ENCODE data around the gene LRP5. TPM values are rescaled to one million over a fixed set of nuclear protein-coding genes. Genes with fewer than 3 reads are reported as not detected.
A peak's percentile ranks its signal among the peaks of the same experiment; 100 is the strongest.

LRP5 gene
- total RNA-seq, 1 experiment from 2014 or later = 15.4 TPM

GRCh38 chr11:68373815-68374501 lies 61.6 kb downstream of the LRP5 start:
- in situ Hi-C loops (cut with HindIII; ENCODE audit: low pct_unique_long_range_greater_than_20kb, low sequenced_read_pairs) = no loop called here

DNA sequence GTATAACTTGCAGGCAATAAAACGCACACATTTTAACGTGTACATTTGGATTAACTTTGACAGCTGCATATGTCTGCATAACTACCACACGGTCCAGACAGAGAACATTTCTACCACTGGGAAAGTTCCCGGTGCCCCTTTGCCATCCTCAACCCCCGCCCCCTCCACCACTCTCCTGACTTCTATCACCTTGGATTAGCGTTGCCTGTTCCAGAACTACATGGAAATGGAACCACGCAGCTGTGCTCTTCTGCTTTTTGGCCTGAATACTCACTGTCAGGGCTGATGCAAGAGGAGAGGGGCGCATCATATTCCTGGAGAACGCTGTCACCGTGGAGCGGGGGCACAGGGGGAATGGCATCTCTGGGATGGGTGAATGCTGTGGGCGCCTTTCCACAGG lies 62.1 kb downstream of the LRP5 start:
- DNase-seq (ENCODE audit: low read depth) = no peak
- in situ Hi-C loops (cut with HindIII; ENCODE audit: low pct_unique_long_range_greater_than_20kb, low sequenced_read_pairs) = no loop called here

More at GRCh38 chr11:68373815-68374501, 61.6 kb downstream of the LRP5 start:
- DNase-seq (ENCODE audit: low read depth) = no peak

DNA sequence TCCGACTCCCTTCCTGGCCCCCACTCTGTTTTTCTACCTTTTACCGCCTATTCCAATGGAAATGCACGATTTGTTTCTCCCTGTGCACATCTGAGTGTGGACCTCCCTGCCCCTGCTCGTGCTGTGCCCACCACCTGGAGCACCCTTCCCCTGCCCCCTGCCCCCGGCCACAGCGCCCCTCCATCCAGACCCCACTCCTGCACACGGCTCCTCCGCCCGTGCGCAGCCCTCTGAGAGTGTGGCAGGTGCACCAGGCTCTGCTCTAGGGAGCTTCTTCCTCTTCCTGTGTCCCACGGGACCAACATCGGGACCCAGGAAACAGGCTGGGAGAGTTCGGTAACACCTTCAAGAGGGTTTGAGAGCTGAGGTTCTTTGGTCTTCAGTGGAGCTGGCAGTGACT lies 62.9 kb downstream of the LRP5 start:
- in situ Hi-C loops (cut with HindIII; ENCODE audit: low pct_unique_long_range_greater_than_20kb, low sequenced_read_pairs) = no loop called here
- no peak for DNase-seq (ENCODE audit: low read depth)

- in situ Hi-C loops (cut with HindIII; ENCODE audit: low pct_unique_long_range_greater_than_20kb, low sequenced_read_pairs) = no loop called here
- DNase-seq (ENCODE audit: low read depth) = no peak
These were observed 63.4 kb downstream of the LRP5 start for GRCh38 chr11:68375766-68376165.

DNA sequence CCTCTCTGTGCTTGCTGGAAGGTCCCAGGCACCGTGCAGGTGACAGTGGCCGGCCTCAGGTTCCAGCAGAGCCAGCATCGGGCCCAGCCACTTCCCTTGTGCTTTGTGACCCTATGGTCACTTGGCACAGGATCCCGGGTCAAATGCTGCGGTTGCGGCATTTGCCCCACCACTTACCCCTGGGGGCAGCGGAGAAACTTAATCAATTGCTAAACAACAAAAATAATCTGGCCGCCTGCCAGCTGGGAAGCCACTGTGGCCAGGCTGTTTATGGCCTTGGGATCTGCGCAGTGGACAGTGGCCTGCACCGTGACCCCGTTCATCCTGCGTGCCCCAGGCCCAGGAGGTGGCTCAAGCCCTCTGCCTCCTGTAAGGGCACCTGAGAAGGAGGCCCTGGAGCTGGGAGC lies 65.0 kb downstream of the LRP5 start:
- DNase-seq (ENCODE audit: low read depth) = no peak
- in situ Hi-C loops (cut with HindIII; ENCODE audit: low pct_unique_long_range_greater_than_20kb, low sequenced_read_pairs) = no loop called here

DNA sequence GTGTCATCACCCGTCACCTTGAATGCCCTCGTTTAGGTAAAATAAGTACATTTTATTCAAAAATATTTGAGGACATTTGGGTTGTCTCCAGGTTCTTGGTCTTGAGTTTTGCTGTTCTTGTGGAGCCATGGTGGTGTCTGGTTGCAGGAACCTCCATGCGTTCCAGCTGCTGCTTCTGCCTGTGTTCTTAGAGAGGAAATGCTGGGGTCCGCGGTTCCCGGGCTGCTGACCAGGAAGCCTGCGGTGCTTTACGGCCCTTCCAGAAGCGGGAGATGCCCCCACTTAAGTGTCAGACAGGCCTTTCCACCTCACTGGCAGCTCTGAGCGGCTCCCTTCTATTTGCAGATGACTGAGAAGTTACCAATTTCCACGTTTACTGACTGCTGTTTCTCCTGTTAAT lies 66.8 kb downstream of the LRP5 start:
- no peak for DNase-seq (ENCODE audit: low read depth)
- in situ Hi-C loops (cut with HindIII; ENCODE audit: low pct_unique_long_range_greater_than_20kb, low sequenced_read_pairs) = no loop called here

DNA sequence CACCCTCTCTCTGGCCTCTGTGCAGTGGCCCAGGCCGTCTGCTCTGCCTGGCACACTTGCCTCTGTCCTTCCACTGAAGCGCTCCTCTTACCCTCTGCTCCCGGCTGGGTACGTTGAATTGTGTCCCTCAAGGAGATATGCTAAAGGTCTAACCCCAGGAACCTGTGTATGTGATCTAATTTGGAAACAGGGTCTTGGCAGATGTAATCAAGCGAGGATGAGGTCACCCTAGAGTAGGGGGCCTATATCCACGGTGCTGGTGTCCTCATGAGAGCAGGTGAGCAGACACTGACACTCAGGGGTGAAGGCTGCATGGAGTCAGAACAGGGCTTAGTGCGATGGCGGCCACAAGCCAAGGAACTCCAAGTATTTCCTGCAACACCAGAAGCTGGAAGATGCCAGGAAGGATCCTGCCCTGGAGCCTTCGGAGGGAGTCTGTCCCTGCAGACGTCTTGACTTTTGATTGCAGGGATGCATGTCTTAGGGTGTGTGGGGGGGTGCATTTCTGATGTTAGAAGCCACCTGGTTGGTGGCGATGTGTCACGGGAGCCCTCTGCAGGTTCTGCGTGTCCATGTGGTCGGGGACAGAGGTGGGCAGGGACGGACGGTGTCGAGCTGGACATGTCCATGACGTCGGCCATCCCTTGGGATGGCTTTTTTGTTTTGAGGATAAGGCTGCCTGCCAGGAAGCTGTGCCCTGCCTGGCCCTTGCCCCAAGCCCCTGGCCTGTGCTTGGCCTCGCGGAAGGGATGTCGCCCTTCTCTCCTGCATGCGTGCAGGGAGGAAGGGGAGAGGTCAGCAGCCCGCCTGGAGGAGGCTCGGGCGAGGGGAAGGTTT lies 68.6 kb downstream of the LRP5 start:
- in situ Hi-C loops (cut with HindIII; ENCODE audit: low pct_unique_long_range_greater_than_20kb, low sequenced_read_pairs) = no loop called here
- DNase-seq (ENCODE audit: low read depth) = no peak

- in situ Hi-C loops (cut with HindIII; ENCODE audit: low pct_unique_long_range_greater_than_20kb, low sequenced_read_pairs) = no loop called here
These were observed 69.3 kb downstream of the LRP5 start for GRCh38 chr11:68381716-68382115.

DNA sequence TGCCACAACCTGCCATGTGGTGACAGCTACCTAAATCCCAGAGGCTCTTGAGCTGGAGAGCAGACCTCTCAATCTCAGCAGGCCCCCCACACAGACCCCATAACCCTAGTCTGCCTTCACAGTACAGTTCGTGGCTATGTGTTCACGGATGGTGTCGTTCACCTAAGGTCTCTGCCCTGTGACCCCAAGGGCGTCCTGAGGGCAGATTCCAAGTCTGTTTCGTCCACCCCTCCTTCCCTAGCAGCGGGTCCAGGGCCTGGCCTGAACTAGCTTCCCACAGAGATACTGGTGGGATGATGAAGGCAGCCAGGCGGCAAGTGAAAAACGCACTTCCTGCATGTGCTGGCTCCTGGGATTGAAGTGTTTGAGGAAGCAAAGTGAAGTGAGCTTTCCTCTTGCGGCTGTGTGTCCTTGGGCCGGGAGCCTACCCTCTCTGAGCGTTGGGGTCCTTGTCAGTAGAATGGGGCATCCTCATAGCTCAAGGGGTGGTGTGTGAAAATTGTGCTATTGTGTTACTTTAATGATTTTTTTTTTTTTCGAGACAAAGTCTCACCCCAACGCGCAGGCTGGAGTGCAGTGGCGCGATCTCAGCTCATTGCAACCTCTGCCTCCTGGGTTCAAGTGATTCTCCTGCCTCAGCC lies 70.1 kb downstream of the LRP5 start:
- DNase-seq (ENCODE audit: low read depth) = no peak
- in situ Hi-C loops (cut with HindIII; ENCODE audit: low pct_unique_long_range_greater_than_20kb, low sequenced_read_pairs) = no loop called here

More at GRCh38 chr11:68381716-68382115, 69.3 kb downstream of the LRP5 start:
- DNase-seq (ENCODE audit: low read depth) = no peak

- DNase-seq (ENCODE audit: low read depth) = peak; percentile 5
- in situ Hi-C loops (cut with HindIII; ENCODE audit: low pct_unique_long_range_greater_than_20kb, low sequenced_read_pairs) = no loop called here
These were observed 71.6 kb downstream of the LRP5 start for GRCh38 chr11:68383976-68384501.

- no peak for DNase-seq (ENCODE audit: low read depth)
- in situ Hi-C loops (cut with HindIII; ENCODE audit: low pct_unique_long_range_greater_than_20kb, low sequenced_read_pairs) = no loop called here
These were observed 72.2 kb downstream of the LRP5 start for GRCh38 chr11:68384530-68385081.

DNA sequence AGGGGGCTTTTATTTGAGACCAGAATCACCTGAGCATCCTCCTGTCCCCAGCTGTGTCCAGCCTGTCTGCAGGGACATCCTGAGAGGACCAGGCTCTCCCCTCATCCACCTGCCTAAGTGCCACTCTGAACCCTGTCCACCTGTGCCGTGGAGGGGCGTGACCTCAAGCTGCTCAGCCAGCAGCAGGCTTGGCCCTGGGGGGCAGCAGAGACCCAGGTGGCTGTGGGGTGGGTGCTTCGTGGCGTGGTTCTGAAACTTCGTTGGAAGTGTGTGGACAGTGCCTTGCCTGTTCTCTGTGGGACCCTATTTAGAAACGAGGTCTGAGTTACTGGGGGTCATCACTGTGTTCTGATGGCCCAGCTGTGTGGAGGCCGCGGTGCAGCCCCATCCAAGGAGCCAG lies 72.7 kb downstream of the LRP5 start:
- DNase-seq (ENCODE audit: low read depth) = no peak
- in situ Hi-C loops (cut with HindIII; ENCODE audit: low pct_unique_long_range_greater_than_20kb, low sequenced_read_pairs) = no loop called here

- in situ Hi-C loops (cut with HindIII; ENCODE audit: low pct_unique_long_range_greater_than_20kb, low sequenced_read_pairs) = no loop called here
- no peak for DNase-seq (ENCODE audit: low read depth)
These were observed 74.1 kb downstream of the LRP5 start for GRCh38 chr11:68386331-68386978.

DNA sequence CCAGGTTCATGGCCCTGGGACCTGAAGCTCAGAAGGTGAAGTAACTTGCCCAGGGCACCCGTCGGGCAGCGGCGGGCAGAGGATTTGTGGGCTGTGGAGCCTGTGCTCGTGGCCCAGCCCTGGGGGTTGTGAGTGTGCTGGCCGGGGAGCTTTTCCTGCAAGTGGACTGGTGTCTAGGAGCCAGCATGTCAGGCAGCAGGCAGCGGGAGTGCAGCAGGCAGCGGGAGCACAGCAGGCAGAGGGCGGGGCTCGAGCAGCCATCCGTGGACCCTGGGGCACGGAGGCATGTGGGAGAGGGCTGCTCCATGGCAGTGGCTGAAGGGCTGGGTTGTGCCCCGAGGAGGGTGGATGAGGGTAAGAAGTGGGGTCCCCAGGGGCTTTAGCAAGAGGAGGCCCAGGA lies 75.4 kb downstream of the LRP5 start:
- peak; percentile 13 for DNase-seq (ENCODE audit: low read depth)
- in situ Hi-C loops (cut with HindIII; ENCODE audit: low pct_unique_long_range_greater_than_20kb, low sequenced_read_pairs) = no loop called here

DNA sequence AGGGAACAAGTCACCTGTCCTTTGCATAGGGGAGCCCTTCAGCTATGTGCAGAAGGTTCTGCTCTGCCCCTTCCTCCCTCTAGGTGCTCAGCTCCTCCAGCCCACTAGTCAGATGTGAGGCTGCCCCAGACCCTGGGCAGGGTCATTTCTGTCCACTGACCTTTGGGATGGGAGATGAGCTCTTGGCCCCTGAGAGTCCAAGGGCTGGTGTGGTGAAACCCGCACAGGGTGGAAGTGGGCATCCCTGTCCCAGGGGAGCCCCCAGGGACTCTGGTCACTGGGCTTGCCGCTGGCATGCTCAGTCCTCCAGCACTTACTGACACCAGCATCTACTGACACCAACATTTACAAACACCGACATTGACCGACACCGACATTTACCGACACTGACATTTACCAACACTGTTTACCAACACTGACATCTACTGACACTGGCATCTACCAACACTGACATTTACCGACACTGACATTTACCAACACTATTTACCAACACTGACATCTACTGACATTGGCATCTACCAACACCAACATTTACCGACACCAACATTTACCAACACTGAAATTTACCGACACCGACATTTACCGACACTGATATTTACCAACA lies 76.3 kb downstream of the LRP5 start:
- in situ Hi-C loops (cut with HindIII; ENCODE audit: low pct_unique_long_range_greater_than_20kb, low sequenced_read_pairs) = no loop called here
- DNase-seq (ENCODE audit: low read depth) = no peak

DNA sequence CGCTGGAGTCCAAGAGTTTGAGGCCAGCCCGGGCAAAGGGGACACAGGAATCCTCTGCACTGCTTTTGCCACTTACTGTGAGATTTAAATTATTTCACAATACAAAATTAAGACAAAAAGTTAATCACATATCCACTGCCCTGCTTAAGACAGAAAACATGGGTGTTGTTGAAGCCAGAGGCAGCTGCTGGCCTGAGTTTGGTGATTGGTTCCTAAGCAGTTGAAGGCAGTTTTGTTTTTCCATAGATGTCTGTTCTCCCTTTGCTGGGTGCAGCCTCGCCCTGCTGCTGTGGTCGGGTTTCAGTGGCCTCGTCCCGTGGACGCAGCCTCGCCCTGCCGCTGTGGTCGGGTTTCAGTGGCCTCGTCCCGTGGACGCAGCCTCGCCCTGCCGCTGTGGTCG lies 77.9 kb downstream of the LRP5 start:
- DNase-seq (ENCODE audit: low read depth) = no peak
- in situ Hi-C loops (cut with HindIII; ENCODE audit: low pct_unique_long_range_greater_than_20kb, low sequenced_read_pairs) = no loop called here

- in situ Hi-C loops (cut with HindIII; ENCODE audit: low pct_unique_long_range_greater_than_20kb, low sequenced_read_pairs) = no loop called here
- DNase-seq (ENCODE audit: low read depth) = no peak
These were observed 80.4 kb downstream of the LRP5 start for GRCh38 chr11:68392822-68393221.

DNA sequence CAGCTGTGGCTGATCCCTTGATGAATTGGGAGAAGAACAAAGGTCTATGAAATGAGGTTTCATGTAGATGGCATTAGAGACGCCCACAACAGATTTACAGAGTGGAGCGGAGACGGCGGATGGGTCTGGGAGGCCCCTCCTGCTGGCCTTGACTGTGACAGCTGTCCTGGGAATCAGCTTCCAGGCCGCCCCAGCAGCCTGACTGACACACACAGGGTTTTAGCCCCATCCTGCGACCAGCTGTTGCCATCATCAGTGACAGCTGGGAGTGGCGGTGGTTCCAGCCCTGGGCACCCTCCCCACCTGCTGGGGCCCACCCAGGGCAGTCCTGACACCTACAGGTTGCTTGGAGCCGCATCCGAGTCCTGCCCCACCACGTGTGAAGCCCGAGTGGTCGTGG lies 84.1 kb downstream of the LRP5 start:
- no peak for DNase-seq (ENCODE audit: low read depth)
- in situ Hi-C loops (cut with HindIII; ENCODE audit: low pct_unique_long_range_greater_than_20kb, low sequenced_read_pairs) = no loop called here

Measured in Caki2 (cell line).